Activated B cell treated with CpG ODN at 0.5 μM for 24 hours (primary cell): ENCODE results near the gene DSCAM. TPM values are rescaled to one million over a fixed set of nuclear protein-coding genes. Genes with fewer than 3 reads are reported as not detected.

Source experiments
- ATAC-seq: fragments of 200-7000 bp; cut with Tn5 transposase; one replicate; pipeline ENCODE4 v1.10.0; 2021; ENCODE audit warnings: low read depth, mild to moderate bottlenecking, moderate library complexity
- CTCF ChIA-PET: fragments of 350-600 bp; sonication (Branson Sonifier 250); formaldehyde crosslinking; loops from one replicate; lab custom pipeline; 2021; ENCODE audit warnings: antibody characterized with exemption; lab: Charles Lee
- POLR2A ChIA-PET: fragments of 350-600 bp; sonication (Branson Sonifier 250); formaldehyde crosslinking; loops from one replicate; lab custom pipeline; 2021; ENCODE audit warnings: antibody characterized with exemption; lab: Charles Lee
- DNase-seq: peaks from one replicate; pipeline ENCODE4 v3.0.0; 2022
- H3K27ac Mint-ChIP-seq: one replicate; pipeline ENCODE4 v1.8.0; 2020; ENCODE audit warnings: mixed read lengths
- H3K27me3 Mint-ChIP-seq: one replicate; pipeline ENCODE4 v1.8.0; 2021; ENCODE audit warnings: mixed read lengths
- H3K36me3 Mint-ChIP-seq: one replicate; pipeline ENCODE4 v1.8.0; 2021; ENCODE audit warnings: low read depth, mixed read lengths
- H3K4me1 Mint-ChIP-seq: one replicate; pipeline ENCODE4 v1.8.0; 2021; ENCODE audit warnings: mixed read lengths
- H3K4me3 Mint-ChIP-seq: one replicate; pipeline ENCODE4 v1.8.0; 2020; ENCODE audit warnings: mild to moderate bottlenecking, mixed read lengths
- H3K9me3 Mint-ChIP-seq: one replicate; pipeline ENCODE4 v1.8.0; 2020; ENCODE audit warnings: mixed read lengths
- intact Hi-C: fragments of 100-400 bp; cut with micrococcal nuclease; formaldehyde crosslinking; loops from one replicate; pipeline ENCODE4 v1.15.1; 2024
- total RNA-seq: library from RNA; stranded (reverse); gene quantifications from 2 replicates; pipeline ENCODE4 v1.2.3, GENCODE V29; 2022
- TF ChIP-seq, protein P1 (sequence below): fragments of 200-600 bp; IDR thresholded peaks from one replicate; pipeline ENCODE4 v1.8.0; 2022; ENCODE audit warnings: antibody characterized with exemption, mild to moderate bottlenecking

The DSCAM gene
- total RNA-seq, 1 donor from 2014 or later: not detected

DNA sequence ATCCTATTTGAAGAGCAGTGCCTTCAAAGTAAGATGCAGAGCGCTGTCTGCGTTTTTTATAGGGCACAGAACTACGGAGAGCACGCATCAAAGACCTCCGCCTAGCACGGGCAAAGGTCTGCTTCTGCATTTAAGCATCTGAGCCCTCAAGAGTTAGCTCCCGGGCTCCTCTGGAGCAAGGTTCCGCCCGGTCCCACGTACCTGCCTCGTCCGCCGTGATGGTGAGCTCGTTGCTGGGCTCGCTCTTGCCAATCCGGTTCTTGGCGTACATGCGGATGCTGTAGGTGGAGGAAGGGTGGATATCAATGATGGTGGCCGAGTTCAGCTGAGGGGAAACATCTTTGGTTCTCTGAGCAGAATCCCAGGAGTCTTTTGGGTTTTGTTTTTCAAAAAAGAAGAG, 668.2 kb downstream of the DSCAM start:
- Mint-ChIP-seq H3K4me3 (no peak overlapping the region), H3K27me3 (no peaks in the 10 kb centered on the region), H3K36me3 (no peaks in the 10 kb centered on the region), H3K9me3 (peaks cover 2% of the 10 kb centered on the region), H3K27ac (no peak overlapping the region), H3K4me1 (no peaks in the 10 kb centered on the region)
- CTCF ChIA-PET: no interaction called here
- intact Hi-C loops: no loop called here
- DNase-seq (no peak), ATAC-seq (no peak)
- POLR2A ChIA-PET: no interaction called here
- TF ChIP-seq, protein P1, sequence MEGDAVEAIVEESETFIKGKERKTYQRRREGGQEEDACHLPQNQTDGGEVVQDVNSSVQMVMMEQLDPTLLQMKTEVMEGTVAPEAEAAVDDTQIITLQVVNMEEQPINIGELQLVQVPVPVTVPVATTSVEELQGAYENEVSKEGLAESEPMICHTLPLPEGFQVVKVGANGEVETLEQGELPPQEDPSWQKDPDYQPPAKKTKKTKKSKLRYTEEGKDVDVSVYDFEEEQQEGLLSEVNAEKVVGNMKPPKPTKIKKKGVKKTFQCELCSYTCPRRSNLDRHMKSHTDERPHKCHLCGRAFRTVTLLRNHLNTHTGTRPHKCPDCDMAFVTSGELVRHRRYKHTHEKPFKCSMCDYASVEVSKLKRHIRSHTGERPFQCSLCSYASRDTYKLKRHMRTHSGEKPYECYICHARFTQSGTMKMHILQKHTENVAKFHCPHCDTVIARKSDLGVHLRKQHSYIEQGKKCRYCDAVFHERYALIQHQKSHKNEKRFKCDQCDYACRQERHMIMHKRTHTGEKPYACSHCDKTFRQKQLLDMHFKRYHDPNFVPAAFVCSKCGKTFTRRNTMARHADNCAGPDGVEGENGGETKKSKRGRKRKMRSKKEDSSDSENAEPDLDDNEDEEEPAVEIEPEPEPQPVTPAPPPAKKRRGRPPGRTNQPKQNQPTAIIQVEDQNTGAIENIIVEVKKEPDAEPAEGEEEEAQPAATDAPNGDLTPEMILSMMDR: no peak

DNA sequence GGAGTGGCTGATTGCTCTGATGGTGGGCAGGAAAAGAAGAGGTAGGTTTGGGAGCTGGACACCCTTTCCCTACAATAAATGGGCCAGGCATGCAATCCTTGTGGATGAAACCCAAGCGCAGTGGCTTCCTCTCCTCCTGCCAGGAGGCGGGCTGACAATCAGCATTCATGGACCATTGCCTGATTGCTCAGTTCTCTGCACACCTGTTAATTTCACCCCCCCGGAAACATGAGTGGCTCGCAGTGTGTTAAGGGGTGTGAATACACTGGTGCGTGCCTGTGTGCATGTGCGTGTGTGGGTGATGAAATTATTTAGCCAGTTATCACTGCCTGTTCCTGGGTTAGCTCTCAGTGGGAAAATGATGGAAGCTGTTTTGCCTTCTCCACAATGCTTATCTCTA, 669.0 kb downstream of the DSCAM start:
- TF ChIP-seq, protein P1: no peak
- no peak overlapping the region for H3K27ac Mint-ChIP-seq
- intact Hi-C loops: no loop called here
- no peaks in the 10 kb centered on the region for H3K4me1 Mint-ChIP-seq
- H3K27me3 Mint-ChIP-seq: no peaks in the 10 kb centered on the region
- no peak for ATAC-seq
- ChIA-PET POLR2A (no interaction called here), CTCF (no interaction called here)
- H3K4me3 Mint-ChIP-seq: no peak overlapping the region
- DNase-seq: no peak
- no peaks in the 10 kb centered on the region for H3K36me3 Mint-ChIP-seq
- H3K9me3 Mint-ChIP-seq: peaks cover 2% of the 10 kb centered on the region

DNA sequence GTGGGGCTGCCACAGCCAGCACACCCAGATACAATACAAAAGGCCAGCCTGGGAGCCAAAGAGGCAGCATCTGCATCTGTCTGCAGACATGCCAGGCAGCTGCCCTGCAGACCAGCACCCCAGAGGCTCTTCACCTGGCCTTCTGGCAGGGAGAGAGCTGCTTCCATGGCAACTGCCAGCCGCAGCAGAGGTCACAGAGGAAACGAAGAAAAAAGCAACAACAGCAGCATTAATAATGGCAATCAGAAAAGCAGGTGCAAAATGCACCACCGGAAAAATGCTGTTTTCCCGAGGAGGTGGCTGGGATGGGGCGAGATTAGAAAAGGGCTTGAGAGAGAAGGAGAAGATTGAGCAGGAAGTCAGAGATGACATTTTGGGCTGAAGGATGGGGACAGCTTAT, 670.2 kb downstream of the DSCAM start:
- no peak for DNase-seq
- Mint-ChIP-seq H3K36me3 (no peaks in the 10 kb centered on the region), H3K4me1 (no peaks in the 10 kb centered on the region), H3K4me3 (no peak overlapping the region), H3K27ac (no peak overlapping the region), H3K27me3 (no peaks in the 10 kb centered on the region), H3K9me3 (peaks cover 2% of the 10 kb centered on the region)
- TF ChIP-seq, protein P1: no peak
- ChIA-PET POLR2A (no interaction called here), CTCF (no interaction called here)
- ATAC-seq: no peak
- intact Hi-C loops: no loop called here

DNA sequence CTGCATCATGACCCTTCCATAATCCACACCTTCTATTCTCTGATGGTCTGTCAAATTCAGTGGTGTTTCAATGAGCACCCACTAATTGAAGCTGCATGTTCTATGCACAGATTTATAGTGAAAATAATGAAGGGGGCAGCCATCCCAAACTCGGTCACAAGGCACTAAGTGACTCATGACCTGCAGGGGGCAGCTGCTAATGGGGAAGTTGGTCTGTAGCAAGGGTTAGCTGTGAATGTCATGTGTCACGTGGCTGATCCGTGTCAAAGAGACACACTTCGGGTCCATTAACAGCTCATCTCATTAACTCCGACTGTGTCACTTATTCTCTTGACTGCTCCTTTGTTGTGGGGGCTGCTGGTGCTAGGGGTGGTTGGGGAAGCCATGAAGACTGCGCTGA, 673.1 kb downstream of the DSCAM start:
- no peak for ATAC-seq
- CTCF ChIA-PET: no interaction called here
- TF ChIP-seq, protein P1: no peak
- DNase-seq: no peak
- POLR2A ChIA-PET: no interaction called here
- Mint-ChIP-seq H3K4me1 (no peaks in the 10 kb centered on the region), H3K27ac (no peak overlapping the region), H3K9me3 (peaks cover 2% of the 10 kb centered on the region), H3K4me3 (no peak overlapping the region), H3K27me3 (no peaks in the 10 kb centered on the region), H3K36me3 (no peaks in the 10 kb centered on the region)
- intact Hi-C loops: no loop called here

DNA sequence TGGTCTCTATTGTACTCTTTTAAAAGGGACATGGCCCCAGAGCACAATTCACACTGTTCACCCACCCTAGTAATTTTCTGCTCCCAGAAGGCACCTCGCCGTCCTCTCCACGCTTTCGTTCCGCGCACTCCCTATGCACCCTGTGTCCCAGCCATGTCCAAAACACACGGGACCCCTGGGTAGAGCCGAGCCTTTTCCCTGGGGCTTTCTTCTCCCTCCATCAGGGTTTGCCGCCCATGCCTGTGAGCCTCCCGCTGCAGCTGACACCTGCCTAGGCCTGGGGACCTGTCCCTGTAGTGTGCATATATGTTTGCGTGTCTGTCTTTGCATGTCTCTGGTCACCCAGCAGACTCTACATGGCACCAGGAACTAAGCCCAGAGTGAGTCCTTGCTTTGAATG, 677.0 kb downstream of the DSCAM start:
- TF ChIP-seq, protein P1: no peak
- ChIA-PET CTCF (no interaction called here), POLR2A (no interaction called here)
- no peaks in the 10 kb centered on the region for H3K27me3 Mint-ChIP-seq
- H3K9me3 Mint-ChIP-seq: peaks cover 8% of the 10 kb centered on the region
- H3K27ac Mint-ChIP-seq: no peak overlapping the region
- no peaks in the 10 kb centered on the region for H3K4me1 Mint-ChIP-seq
- H3K4me3 Mint-ChIP-seq: no peak overlapping the region
- DNase-seq: no peak
- ATAC-seq: no peak
- H3K36me3 Mint-ChIP-seq: no peaks in the 10 kb centered on the region
- intact Hi-C loops: no loop called here
